IPS DF 6.9 (cell line): ENCODE measurements around the gene KNG1.

Experiments
- DNase-seq: peaks from one replicate; pipeline ENCODE4 v3.0.0-alpha.2; 2013; ENCODE audit warnings: low read depth, low spot score
- H3K27ac ChIP-seq: one replicate; pipeline ENCODE4 v1.5.1; 2013; ENCODE audit warnings: low read length, control low read depth
- H3K27me3 ChIP-seq: 2 replicates; pipeline ENCODE4 v1.6.1; 2013; ENCODE audit warnings: mild to moderate bottlenecking, low read length; ENCODE audit not compliant: control insufficient read depth, insufficient read depth
- H3K36me3 ChIP-seq: 2 replicates; pipeline ENCODE4 v1.6.1; 2013; ENCODE audit warnings: low read length; ENCODE audit not compliant: control insufficient read depth, insufficient read depth
- H3K4me1 ChIP-seq: 2 replicates; pipeline ENCODE4 v1.6.1; 2013; ENCODE audit warnings: low read length; ENCODE audit not compliant: control insufficient read depth, insufficient read depth
- H3K4me3 ChIP-seq: 2 replicates; pipeline ENCODE4 v1.5.1; 2013; ENCODE audit warnings: mild to moderate bottlenecking, low read length
- H3K9me3 ChIP-seq: 2 replicates; pipeline ENCODE4 v1.6.1; 2013; ENCODE audit warnings: low read length, inconsistent platforms; ENCODE audit not compliant: control insufficient read depth, insufficient read depth
- WGBS: extraction: QIAGEN DNeasy Blood & Tissue Kit; methylation state at CpG from one replicate; pipeline ENCODE4 v1.1.7; 2013; ENCODE audit warnings: mixed read lengths, missing lambda C conversion rate; ENCODE audit not compliant: insufficient read length, insufficient coverage; 5-methylcytosine and 5-hydroxymethylcytosine counted together

The KNG1 gene

GRCh38 chr3:186750316-186750715 is 33.2 kb downstream of the KNG1 start:
- Histone ChIP-seq H3K27ac (no peak overlapping the region), H3K4me1 (peaks cover 3% of the 10 kb centered on the region; the same call in 1 of the 2 replicates), H3K36me3 (no peaks in the 10 kb centered on the region), H3K9me3 (no peaks in the 10 kb centered on the region), H3K27me3 (no peaks in the 10 kb centered on the region), H3K4me3 (no peak overlapping the region)
- DNase-seq = no peak
- WGBS = no CpG with 5 or more reads among the region's 2 CpGs

GRCh38 chr3:186751480-186751879 is 34.3 kb downstream of the KNG1 start:
- WGBS = no CpG with 5 or more reads among the region's 3 CpGs
- H3K27me3 ChIP-seq = no peaks in the 10 kb centered on the region
- H3K27ac ChIP-seq = no peak overlapping the region
- H3K4me3 ChIP-seq = no peak overlapping the region
- H3K9me3 ChIP-seq = no peaks in the 10 kb centered on the region
- H3K36me3 ChIP-seq = no peaks in the 10 kb centered on the region
- DNase-seq = no peak
- no peaks in the 10 kb centered on the region; the same call in 1 of the 2 replicates for H3K4me1 ChIP-seq

GRCh38 chr3:186754006-186754405 is 36.8 kb downstream of the KNG1 start:
- H3K4me1 ChIP-seq = no peaks in the 10 kb centered on the region; the same call in 1 of the 2 replicates
- no peak overlapping the region for H3K4me3 ChIP-seq
- H3K27ac ChIP-seq = no peak overlapping the region
- no peaks in the 10 kb centered on the region for H3K36me3 ChIP-seq
- WGBS = no CpG with 5 or more reads among the region's 7 CpGs
- no peak for DNase-seq
- no peaks in the 10 kb centered on the region for H3K27me3 ChIP-seq
- no peaks in the 10 kb centered on the region for H3K9me3 ChIP-seq

- Histone ChIP-seq H3K36me3 (no peaks in the 10 kb centered on the region), H3K27ac (no peak overlapping the region), H3K27me3 (no peaks in the 10 kb centered on the region), H3K4me3 (no peak overlapping the region), H3K4me1 (no peaks in the 10 kb centered on the region; the same call in 1 of the 2 replicates), H3K9me3 (no peaks in the 10 kb centered on the region)
- DNase-seq = no peak
- no CpG with 5 or more reads among the region's 5 CpGs for WGBS
Measured at GRCh38 chr3:186754871-186755270, 37.7 kb downstream of the KNG1 start.

- Histone ChIP-seq H3K27ac (no peak overlapping the region), H3K4me1 (peaks cover 1% of the 10 kb centered on the region; the same call in 1 of the 2 replicates), H3K36me3 (no peaks in the 10 kb centered on the region), H3K9me3 (no peaks in the 10 kb centered on the region), H3K27me3 (no peaks in the 10 kb centered on the region), H3K4me3 (no peak overlapping the region)
- WGBS = no CpG with 5 or more reads among the region's 8 CpGs
- no peak for DNase-seq
Measured at GRCh38 chr3:186757214-186757613, 40.1 kb downstream of the KNG1 start.

- no peaks in the 10 kb centered on the region for H3K36me3 ChIP-seq
- no peak for DNase-seq
- H3K4me1 ChIP-seq = peaks cover 1% of the 10 kb centered on the region; the same call in 1 of the 2 replicates
- no CpG with 5 or more reads among the region's 8 CpGs for WGBS
- no peak overlapping the region for H3K27ac ChIP-seq
- no peaks in the 10 kb centered on the region for H3K9me3 ChIP-seq
- H3K4me3 ChIP-seq = no peak overlapping the region
- no peaks in the 10 kb centered on the region for H3K27me3 ChIP-seq
Measured at GRCh38 chr3:186757686-186758220, 40.6 kb downstream of the KNG1 start.

GRCh38 chr3:186759231-186759930 is 42.2 kb downstream of the KNG1 start:
- H3K4me1 ChIP-seq = peaks cover 1% of the 10 kb centered on the region; the same call in 1 of the 2 replicates
- H3K36me3 ChIP-seq = no peaks in the 10 kb centered on the region
- no peaks in the 10 kb centered on the region for H3K9me3 ChIP-seq
- no peaks in the 10 kb centered on the region for H3K27me3 ChIP-seq
- H3K27ac ChIP-seq = no peak overlapping the region
- H3K4me3 ChIP-seq = no peak overlapping the region
- DNase-seq = no peak
- WGBS = no CpG with 5 or more reads among the region's 11 CpGs

- H3K9me3 ChIP-seq = no peaks in the 10 kb centered on the region
- peaks cover 1% of the 10 kb centered on the region; the same call in 1 of the 2 replicates for H3K4me1 ChIP-seq
- no peak overlapping the region for H3K4me3 ChIP-seq
- no peak for DNase-seq
- H3K27me3 ChIP-seq = no peaks in the 10 kb centered on the region
- no peaks in the 10 kb centered on the region for H3K36me3 ChIP-seq
- no CpG with 5 or more reads among the region's 10 CpGs for WGBS
- H3K27ac ChIP-seq = no peak overlapping the region
Measured at GRCh38 chr3:186760141-186760833, 43.1 kb downstream of the KNG1 start.

GRCh38 chr3:186760897-186761447 is 43.8 kb downstream of the KNG1 start:
- WGBS = no CpG with 5 or more reads among the region's 8 CpGs
- Histone ChIP-seq H3K4me1 (peaks cover 1% of the 10 kb centered on the region; the same call in 1 of the 2 replicates), H3K4me3 (no peak overlapping the region), H3K9me3 (no peaks in the 10 kb centered on the region), H3K27me3 (no peaks in the 10 kb centered on the region), H3K27ac (no peak overlapping the region), H3K36me3 (no peaks in the 10 kb centered on the region)
- DNase-seq = no peak

GRCh38 chr3:186772281-186772694 is 55.1 kb downstream of the KNG1 start:
- Histone ChIP-seq H3K4me1 (peaks cover 5% of the 10 kb centered on the region), H3K27me3 (no peaks in the 10 kb centered on the region), H3K36me3 (no peaks in the 10 kb centered on the region), H3K4me3 (no peak overlapping the region), H3K9me3 (no peaks in the 10 kb centered on the region), H3K27ac (no peak overlapping the region)
- DNase-seq = no peak
- 100% methylated on average over 4 of the region's 26 CpGs for WGBS
